ENCODE measurements around the gene CLTB.

DNA sequence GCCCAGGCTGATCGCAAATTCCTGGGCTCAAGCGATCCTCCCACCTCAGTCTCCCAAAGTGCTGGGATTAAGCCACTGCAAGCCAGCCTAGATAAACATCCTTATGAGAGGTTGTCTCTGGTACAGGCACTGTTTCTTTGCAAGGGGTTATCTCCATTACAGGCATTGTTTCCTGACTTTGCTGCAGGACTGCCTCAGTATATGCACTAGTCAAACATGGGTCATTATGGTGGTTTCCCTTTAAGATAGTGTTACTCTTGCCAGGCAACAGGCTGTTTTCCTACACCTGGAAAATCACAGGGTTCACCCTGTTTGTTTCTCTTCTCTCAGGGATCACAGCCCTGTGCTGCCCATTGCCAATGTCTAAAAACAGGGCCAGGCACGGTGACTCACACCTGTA lies 7.8 kb upstream of the CLTB start:
- no peak for TF ChIP-seq RAD21 (IDR thresholded peaks at IDR 0.05 in 1 of 2, conservative IDR thresholded peaks at IDR 0.05 in 1 of 2; ENCODE audit: low read depth in 2 of 2, low read length in 2 of 2)
- TF ChIP-seq GABPA (IDR thresholded peaks at IDR 0.05; ENCODE audit: borderline replicate concordance, insufficient read depth, low read length) = no peak
- TF ChIP-seq, protein P1, sequence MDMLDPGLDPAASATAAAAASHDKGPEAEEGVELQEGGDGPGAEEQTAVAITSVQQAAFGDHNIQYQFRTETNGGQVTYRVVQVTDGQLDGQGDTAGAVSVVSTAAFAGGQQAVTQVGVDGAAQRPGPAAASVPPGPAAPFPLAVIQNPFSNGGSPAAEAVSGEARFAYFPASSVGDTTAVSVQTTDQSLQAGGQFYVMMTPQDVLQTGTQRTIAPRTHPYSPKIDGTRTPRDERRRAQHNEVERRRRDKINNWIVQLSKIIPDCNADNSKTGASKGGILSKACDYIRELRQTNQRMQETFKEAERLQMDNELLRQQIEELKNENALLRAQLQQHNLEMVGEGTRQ (IDR thresholded peaks at IDR 0.05; ENCODE audit: low read length) = no peak
- TF ChIP-seq HDAC6 (IDR thresholded peaks at IDR 0.05; ENCODE audit: low read depth, low read length) = no peak
- no peak for TF ChIP-seq SUZ12 (IDR thresholded peaks at IDR 0.05; ENCODE audit: low read length)
- TF ChIP-seq JUN (IDR thresholded peaks at IDR 0.05; ENCODE audit: low read depth, low read length) = no peak
- no peak for TF ChIP-seq YY1 (IDR thresholded peaks at IDR 0.05; ENCODE audit: low read depth, low read length)

Measured in H1 (cell line).